ENCODE data around the gene CCL21. TPM values are rescaled to one million over a fixed set of nuclear protein-coding genes. Genes with fewer than 3 reads are reported as not detected.

Gene CCL21
- total RNA-seq, 1 experiment from 2014 or later, result not detected

DNA sequence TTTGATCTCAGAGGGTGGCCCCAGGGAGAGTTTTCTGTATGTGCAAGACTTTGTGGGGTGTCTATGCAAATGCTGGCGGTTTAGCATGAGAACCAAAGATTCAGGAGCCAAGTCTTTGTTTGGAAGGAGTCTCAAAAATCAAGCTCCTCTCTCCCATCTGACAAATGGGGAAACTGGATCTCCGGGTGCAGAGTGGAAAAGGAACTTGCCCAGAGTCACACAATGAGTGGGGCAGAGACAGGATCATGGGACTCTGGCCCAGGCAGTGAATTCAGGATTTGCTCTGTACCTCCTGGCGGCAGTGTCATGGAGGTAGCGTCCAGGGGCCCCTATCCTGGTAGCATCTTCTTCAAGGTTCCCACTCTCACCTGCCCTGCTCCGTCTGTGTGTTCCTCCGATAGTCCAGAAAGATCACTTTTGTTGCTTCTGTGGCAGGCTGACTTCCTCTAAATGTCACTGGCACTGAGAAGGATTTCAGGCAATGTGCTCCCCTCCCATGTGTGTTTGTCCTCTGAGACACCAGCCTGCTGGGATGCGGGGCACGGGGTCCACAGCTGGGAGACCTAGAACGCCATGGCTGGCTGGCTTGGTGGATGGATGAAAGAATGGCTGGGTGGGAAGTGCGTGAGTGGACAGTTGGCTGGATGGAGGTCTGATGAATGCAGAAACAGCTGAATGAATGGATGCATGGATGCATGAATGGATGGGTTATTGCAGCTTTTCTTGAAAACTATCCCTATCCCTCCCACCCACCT is 22.5 kb downstream of the CCL21 start:
- no peak for DNase-seq (ENCODE audit: unreplicated experiment)
- no peaks in the 10 kb centered on the region for H3K9me3 Mint-ChIP-seq (ENCODE audit: unreplicated experiment)
- POLR2A ChIA-PET, result no interaction called here
- no TSS peak for BruUV-seq (replicated peaks)
- intact Hi-C loops (cut with micrococcal nuclease), result no loop called here
- TF ChIP-seq, protein P1, sequence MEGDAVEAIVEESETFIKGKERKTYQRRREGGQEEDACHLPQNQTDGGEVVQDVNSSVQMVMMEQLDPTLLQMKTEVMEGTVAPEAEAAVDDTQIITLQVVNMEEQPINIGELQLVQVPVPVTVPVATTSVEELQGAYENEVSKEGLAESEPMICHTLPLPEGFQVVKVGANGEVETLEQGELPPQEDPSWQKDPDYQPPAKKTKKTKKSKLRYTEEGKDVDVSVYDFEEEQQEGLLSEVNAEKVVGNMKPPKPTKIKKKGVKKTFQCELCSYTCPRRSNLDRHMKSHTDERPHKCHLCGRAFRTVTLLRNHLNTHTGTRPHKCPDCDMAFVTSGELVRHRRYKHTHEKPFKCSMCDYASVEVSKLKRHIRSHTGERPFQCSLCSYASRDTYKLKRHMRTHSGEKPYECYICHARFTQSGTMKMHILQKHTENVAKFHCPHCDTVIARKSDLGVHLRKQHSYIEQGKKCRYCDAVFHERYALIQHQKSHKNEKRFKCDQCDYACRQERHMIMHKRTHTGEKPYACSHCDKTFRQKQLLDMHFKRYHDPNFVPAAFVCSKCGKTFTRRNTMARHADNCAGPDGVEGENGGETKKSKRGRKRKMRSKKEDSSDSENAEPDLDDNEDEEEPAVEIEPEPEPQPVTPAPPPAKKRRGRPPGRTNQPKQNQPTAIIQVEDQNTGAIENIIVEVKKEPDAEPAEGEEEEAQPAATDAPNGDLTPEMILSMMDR (IDR thresholded peaks at IDR 0.05; ENCODE audit: unreplicated experiment), result no peak
- H3K4me3 Mint-ChIP-seq (ENCODE audit: unreplicated experiment), result no peak overlapping the region
- H3K4me1 Mint-ChIP-seq (ENCODE audit: insufficient read depth, unreplicated experiment), result no peaks in the 10 kb centered on the region
- H3K27ac Mint-ChIP-seq (ENCODE audit: low read depth, unreplicated experiment), result no peak overlapping the region
- H3K27me3 Mint-ChIP-seq (ENCODE audit: insufficient read depth, unreplicated experiment), result no peaks in the 10 kb centered on the region
- peaks cover 6% of the 10 kb centered on the region for H3K36me3 Mint-ChIP-seq (ENCODE audit: insufficient read depth, unreplicated experiment)
- CTCF ChIA-PET, result interaction anchor here (0.9 to 1.4 kb wide), 3 partner anchors 13 to 15 kb away, joined by 4 to 5 read pairs (median 5); no protein-coding TSS in a partner anchor

DNA sequence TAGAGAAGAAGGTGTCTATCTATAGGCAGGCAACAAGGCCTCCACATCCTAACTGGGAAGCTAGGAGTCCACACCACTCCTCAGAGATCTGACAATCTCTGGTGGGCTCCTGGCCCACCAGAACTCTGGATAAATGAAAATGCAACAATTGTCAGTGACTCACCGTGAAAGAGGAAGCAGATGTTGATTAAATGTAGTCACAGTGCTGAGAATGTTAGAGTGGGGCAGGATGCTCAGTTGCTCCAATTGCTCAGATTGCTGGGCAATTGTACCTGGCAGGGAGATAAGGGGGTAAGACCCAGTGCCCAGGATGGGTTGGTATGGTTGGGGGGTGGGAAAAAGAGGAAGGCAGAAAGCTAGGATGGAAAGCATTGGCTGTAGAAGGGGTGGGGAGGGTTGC is 23.2 kb downstream of the CCL21 start:
- Mint-ChIP-seq H3K4me3 (ENCODE audit: unreplicated experiment) (no peak overlapping the region), H3K27me3 (ENCODE audit: insufficient read depth, unreplicated experiment) (no peaks in the 10 kb centered on the region)

DNA sequence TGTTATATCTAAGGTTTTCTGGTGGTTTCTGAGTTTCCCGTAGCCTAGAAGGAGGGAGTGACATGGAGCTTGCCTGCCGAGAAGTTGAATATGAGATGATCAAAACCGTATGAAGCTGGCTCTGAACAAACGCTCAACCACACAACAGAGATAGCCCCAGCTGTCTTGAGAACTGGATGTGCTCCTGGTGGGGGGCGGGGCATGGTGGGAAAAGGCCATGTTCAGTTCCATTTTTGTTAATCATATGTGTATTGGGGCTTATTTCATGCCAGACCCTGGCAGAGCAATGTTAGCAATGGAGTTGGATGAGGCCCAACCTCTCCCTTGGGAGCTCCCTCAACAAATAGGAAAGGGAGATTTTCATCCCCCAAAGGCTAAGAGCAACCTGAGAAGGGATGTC is 23.7 kb downstream of the CCL21 start:
- POLR2A ChIA-PET, result no interaction called here

More for the DNA sequence above, 23.2 kb downstream of the CCL21 start:
- ChIA-PET CTCF (interaction anchor here (0.6 to 1.4 kb wide), 4 partner anchors 14 to 164 kb away, joined by 3 to 5 read pairs (median 4); no protein-coding TSS in a partner anchor), POLR2A (no interaction called here)
- no peak overlapping the region for H3K27ac Mint-ChIP-seq (ENCODE audit: low read depth, unreplicated experiment)
- TF ChIP-seq, protein P1 (IDR thresholded peaks at IDR 0.05; ENCODE audit: unreplicated experiment), result no peak
- DNase-seq (ENCODE audit: unreplicated experiment), result no peak
- no peaks in the 10 kb centered on the region for H3K4me1 Mint-ChIP-seq (ENCODE audit: insufficient read depth, unreplicated experiment)
- no TSS peak for BruUV-seq (replicated peaks)
- intact Hi-C loops (cut with micrococcal nuclease), result no loop called here
- H3K9me3 Mint-ChIP-seq (ENCODE audit: unreplicated experiment), result no peaks in the 10 kb centered on the region
- peaks cover 6% of the 10 kb centered on the region for H3K36me3 Mint-ChIP-seq (ENCODE audit: insufficient read depth, unreplicated experiment)

DNA sequence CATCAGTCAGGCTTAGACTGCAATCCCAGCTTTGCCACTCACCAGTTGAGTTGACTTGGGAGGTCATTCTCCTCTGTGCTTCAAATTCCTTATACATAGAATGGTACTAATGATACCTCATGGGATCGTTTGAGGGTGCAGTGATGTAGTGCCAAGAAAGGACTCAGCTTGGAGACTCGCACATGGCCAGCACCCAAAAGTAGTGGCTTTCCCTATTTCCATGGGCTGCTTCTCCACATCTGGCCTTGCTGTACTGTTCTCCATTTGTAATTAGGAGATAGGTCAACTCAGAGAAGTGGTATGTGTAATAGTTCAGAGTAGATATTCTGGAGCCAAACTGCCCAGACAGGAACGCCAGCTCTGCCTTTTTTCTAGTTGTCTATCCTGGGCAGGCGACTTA is 24.3 kb downstream of the CCL21 start:
- intact Hi-C loops (cut with micrococcal nuclease), result no loop called here
- H3K9me3 Mint-ChIP-seq (ENCODE audit: unreplicated experiment), result no peaks in the 10 kb centered on the region
- peaks cover 14% of the 10 kb centered on the region for H3K36me3 Mint-ChIP-seq (ENCODE audit: insufficient read depth, unreplicated experiment)
- no peaks in the 10 kb centered on the region for H3K4me1 Mint-ChIP-seq (ENCODE audit: insufficient read depth, unreplicated experiment)
- BruUV-seq (replicated peaks), result no TSS peak
- no peak for DNase-seq (ENCODE audit: unreplicated experiment)
- no peak overlapping the region for H3K4me3 Mint-ChIP-seq (ENCODE audit: unreplicated experiment)
- TF ChIP-seq, protein P1 (IDR thresholded peaks at IDR 0.05; ENCODE audit: unreplicated experiment), result no peak
- no peak overlapping the region for H3K27ac Mint-ChIP-seq (ENCODE audit: low read depth, unreplicated experiment)
- ChIA-PET CTCF (interaction anchor here (0.5 kb wide), 1 partner anchor 50 kb away, joined by 3 read pairs; no protein-coding TSS in a partner anchor), POLR2A (interaction anchor here (0.6 to 1.2 kb wide), 2 partner anchors 9 to 300 kb away, joined by 3 read pairs; no protein-coding TSS in a partner anchor)
- H3K27me3 Mint-ChIP-seq (ENCODE audit: insufficient read depth, unreplicated experiment), result no peaks in the 10 kb centered on the region

More for the DNA sequence above, 23.7 kb downstream of the CCL21 start:
- Mint-ChIP-seq H3K27ac (ENCODE audit: low read depth, unreplicated experiment) (no peak overlapping the region), H3K9me3 (ENCODE audit: unreplicated experiment) (no peaks in the 10 kb centered on the region), H3K27me3 (ENCODE audit: insufficient read depth, unreplicated experiment) (no peaks in the 10 kb centered on the region), H3K36me3 (ENCODE audit: insufficient read depth, unreplicated experiment) (peaks cover 9% of the 10 kb centered on the region), H3K4me1 (ENCODE audit: insufficient read depth, unreplicated experiment) (no peaks in the 10 kb centered on the region), H3K4me3 (ENCODE audit: unreplicated experiment) (no peak overlapping the region)
- intact Hi-C loops (cut with micrococcal nuclease), result no loop called here
- BruUV-seq (replicated peaks), result no TSS peak
- no peak for DNase-seq (ENCODE audit: unreplicated experiment)
- TF ChIP-seq, protein P1 (IDR thresholded peaks at IDR 0.05; ENCODE audit: unreplicated experiment), result no peak
- CTCF ChIA-PET, result interaction anchor here (0.6 to 1.4 kb wide), 3 partner anchors 16 to 164 kb away, joined by 3 to 5 read pairs (median 3); no protein-coding TSS in a partner anchor

Data from MCF 10A (cell line).